Fibroblast of lung (primary cell): ENCODE results near the gene ADCY3.

Experiments
- CTCF ChIP-seq, 2 donors: IDR thresholded peaks in 1 of 2; conservative IDR thresholded peaks in 1 of 2; 1 replicate in 1 of 2; 2 replicates in 1 of 2; pipeline ENCODE4 v1.5.1; 2011 to 2012; ENCODE audit warnings: low read length in 2 of 2, control low read depth in 1 of 2, inconsistent platforms in 1 of 2, low read depth in 1 of 2, mild to moderate bottlenecking in 1 of 2
- EZH2 ChIP-seq: IDR thresholded peaks from 2 replicates; pipeline ENCODE4 v1.5.1; 2012; ENCODE audit warnings: low read length, control low read depth, mild to moderate bottlenecking; ENCODE audit errors: missing control alignments

GRCh38 chr2:24859968-24860600, 60.0 kb downstream of the ADCY3 start:
- TF ChIP-seq CTCF (conservative IDR thresholded peaks at IDR 0.05 in 1 of 2, IDR thresholded peaks at IDR 0.05 in 1 of 2; ENCODE audit: low read depth in 1 of 2, low read length in 2 of 2) (no peak), EZH2 (no peak)
